Neural crest cell (in vitro differentiated cells): ENCODE results near the gene ENSA. TPM values are rescaled to one million over a fixed set of nuclear protein-coding genes. Genes with fewer than 3 reads are reported as not detected.
A peak's percentile ranks its signal among the peaks of the same experiment; 100 is the strongest.
"Not testable (repeated sequence)": the region's sequence is repeated elsewhere in the genome, so short reads cannot be mapped to it uniquely, and the experiment has no call there.

Source experiments
- DNase-seq: peaks from one replicate; pipeline ENCODE4 v3.0.0; 2021; ENCODE audit warnings: low read depth, mixed read lengths, low spot score
- H3K27ac Mint-ChIP-seq: one replicate; pipeline ENCODE4 v1.8.0; 2021; ENCODE audit warnings: mild to moderate bottlenecking, mixed read lengths; ENCODE audit not compliant: unreplicated experiment
- H3K27me3 Mint-ChIP-seq: 2 replicates; pipeline ENCODE4 v1.8.0; 2021; ENCODE audit warnings: low read depth, mild to moderate bottlenecking, mixed read lengths
- H3K36me3 Mint-ChIP-seq: 2 replicates; pipeline ENCODE4 v1.8.0; 2021; ENCODE audit warnings: low read depth, mild to moderate bottlenecking, mixed read lengths
- H3K4me1 Mint-ChIP-seq: 2 replicates; pipeline ENCODE4 v1.8.0; 2021; ENCODE audit warnings: mixed read lengths
- H3K4me3 Mint-ChIP-seq: one replicate; pipeline ENCODE4 v1.8.0; 2021; ENCODE audit warnings: mild to moderate bottlenecking, mixed read lengths
- H3K9me3 Mint-ChIP-seq: 2 replicates; pipeline ENCODE4 v1.8.0; 2021; ENCODE audit warnings: mixed read lengths
- total RNA-seq: library from RNA; stranded (reverse); gene quantifications from 2 replicates; pipeline ENCODE4 v1.2.1, GENCODE V29; 2021
- TF ChIP-seq, protein P1 (sequence below): fragments of 200-600 bp; sonication (generic); conservative IDR thresholded peaks from 2 replicates; pipeline ENCODE4 v1.5.0; 2021; ENCODE audit warnings: antibody characterized with exemption, mild to moderate bottlenecking

The ENSA gene
- total RNA-seq, 1 donor from 2014 or later, result 177 TPM

DNA sequence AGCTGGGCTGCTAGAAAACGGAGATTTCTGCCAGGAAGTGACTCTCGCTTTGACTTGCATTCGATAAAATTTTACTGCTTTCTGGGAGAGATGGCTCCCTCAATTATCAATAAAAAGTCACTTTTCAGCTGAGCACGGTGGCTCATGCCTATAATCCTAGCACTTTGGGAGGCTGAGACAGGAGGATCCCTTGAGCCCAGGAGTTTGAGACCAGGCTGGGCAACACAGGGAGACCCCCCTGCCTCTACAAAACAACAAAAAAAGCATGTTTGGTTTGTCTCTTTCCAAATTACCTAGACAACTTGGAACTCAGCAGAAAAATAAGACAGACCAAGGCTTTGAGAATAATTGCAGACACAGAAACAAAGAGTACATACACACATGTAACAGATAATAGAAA is 12.9 kb upstream of the ENSA start:
- peaks cover 7% of the 10 kb centered on the region for H3K4me1 Mint-ChIP-seq
- TF ChIP-seq, protein P1, sequence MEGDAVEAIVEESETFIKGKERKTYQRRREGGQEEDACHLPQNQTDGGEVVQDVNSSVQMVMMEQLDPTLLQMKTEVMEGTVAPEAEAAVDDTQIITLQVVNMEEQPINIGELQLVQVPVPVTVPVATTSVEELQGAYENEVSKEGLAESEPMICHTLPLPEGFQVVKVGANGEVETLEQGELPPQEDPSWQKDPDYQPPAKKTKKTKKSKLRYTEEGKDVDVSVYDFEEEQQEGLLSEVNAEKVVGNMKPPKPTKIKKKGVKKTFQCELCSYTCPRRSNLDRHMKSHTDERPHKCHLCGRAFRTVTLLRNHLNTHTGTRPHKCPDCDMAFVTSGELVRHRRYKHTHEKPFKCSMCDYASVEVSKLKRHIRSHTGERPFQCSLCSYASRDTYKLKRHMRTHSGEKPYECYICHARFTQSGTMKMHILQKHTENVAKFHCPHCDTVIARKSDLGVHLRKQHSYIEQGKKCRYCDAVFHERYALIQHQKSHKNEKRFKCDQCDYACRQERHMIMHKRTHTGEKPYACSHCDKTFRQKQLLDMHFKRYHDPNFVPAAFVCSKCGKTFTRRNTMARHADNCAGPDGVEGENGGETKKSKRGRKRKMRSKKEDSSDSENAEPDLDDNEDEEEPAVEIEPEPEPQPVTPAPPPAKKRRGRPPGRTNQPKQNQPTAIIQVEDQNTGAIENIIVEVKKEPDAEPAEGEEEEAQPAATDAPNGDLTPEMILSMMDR, result no peak
- H3K27me3 Mint-ChIP-seq, result no peaks in the 10 kb centered on the region
- no peaks in the 10 kb centered on the region for H3K36me3 Mint-ChIP-seq
- no peak overlapping the region for H3K27ac Mint-ChIP-seq
- no peak for DNase-seq
- H3K4me3 Mint-ChIP-seq, result no peak overlapping the region
- peaks cover 2% of the 10 kb centered on the region for H3K9me3 Mint-ChIP-seq

DNA sequence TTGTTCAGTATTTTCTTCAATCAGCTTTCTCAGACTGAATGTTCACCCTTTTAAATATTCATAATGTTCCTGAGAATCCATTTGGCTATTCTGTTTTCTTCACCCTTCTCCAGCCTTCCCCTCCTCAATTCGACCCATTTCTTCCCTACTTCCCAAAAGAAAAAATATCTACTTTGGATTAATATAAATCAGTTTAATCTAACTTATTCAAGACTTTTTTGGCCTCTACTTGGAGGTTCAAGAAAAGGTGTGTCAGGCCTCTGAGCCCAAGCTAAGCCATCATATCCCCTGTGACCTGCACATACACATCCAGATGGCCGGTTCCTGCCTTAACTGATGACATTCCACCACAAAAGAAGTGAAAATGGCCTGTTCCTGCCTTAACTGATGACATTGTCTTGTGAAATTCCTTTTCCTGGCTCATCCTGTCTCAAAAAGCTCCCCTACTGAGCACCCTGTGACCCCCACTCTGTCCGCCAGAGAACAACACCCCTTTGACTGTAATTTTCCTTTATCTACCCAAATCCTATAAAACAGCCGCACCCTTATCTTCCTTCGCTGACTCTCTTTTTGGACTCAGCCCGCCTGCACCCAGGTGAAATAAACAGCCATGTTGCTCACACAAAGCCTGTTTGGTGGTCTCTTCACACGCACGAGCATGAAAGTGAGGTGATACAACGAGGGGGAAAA is 11.9 kb upstream of the ENSA start:
- H3K4me3 Mint-ChIP-seq, H3K9me3 Mint-ChIP-seq, H3K36me3 Mint-ChIP-seq, H3K27me3 Mint-ChIP-seq, H3K4me1 Mint-ChIP-seq, DNase-seq: not testable (repeated sequence)
- H3K27ac Mint-ChIP-seq, result peak overlapping the region; percentile 74

DNA sequence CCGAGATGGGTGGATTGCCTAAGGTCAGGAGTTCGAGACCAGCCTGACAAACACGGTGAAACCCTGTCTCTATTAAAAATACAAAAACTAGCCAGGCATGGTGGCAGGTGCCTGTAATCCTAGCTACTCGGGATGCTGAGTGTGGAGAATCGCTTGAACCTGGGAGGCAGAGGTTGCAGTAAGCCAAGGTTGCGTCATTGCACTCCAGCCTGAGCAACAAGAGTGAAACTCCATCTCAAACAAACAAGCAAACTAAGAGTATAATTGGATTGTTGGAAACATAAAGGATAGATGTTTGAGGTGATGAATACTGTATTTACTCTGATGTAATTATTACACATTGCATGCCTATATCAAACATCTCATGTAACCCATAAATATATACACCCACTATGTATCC is 9.0 kb upstream of the ENSA start:
- H3K36me3 Mint-ChIP-seq, H3K9me3 Mint-ChIP-seq, H3K27me3 Mint-ChIP-seq, H3K4me3 Mint-ChIP-seq, DNase-seq, H3K27ac Mint-ChIP-seq: not testable (repeated sequence)
- H3K4me1 Mint-ChIP-seq, result peaks cover 20% of the 10 kb centered on the region

DNA sequence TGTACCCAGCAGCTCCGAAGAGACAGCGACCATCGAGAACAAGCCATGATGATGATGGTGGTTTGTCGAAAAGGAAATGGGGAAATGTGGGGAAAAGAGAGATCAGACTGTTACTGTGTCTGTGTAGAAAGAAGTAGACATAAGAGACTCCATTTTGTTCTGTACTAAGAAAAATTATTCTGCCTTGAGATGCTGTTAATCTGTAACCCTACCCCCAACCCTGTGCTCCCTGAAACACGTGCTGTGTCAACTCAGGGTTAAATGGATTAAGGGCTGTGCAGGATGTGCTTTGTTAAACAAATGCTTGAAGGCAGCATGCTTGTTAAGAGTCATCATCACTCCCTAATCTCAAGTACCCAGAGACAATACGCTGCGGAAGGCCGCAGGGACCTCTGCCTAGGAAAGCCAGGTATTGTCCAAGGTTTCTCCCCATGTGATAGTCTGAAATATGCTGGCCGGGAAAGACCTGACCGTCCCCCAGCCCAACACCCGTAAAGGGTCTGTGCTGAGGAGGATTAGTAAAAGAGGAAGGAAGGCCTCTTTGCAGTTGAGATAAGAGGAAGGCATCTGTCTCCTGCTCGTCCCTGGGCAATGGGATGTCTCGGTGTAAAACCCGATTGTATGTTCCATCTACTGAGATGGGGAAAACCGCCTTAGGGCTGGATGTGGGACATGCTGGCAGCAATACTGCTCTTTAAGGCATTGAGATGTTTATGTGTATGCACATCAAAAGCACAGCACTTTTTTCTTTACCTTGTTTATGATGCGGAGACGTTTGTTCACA is 5.6 kb upstream of the ENSA start:
- not testable (repeated sequence) for H3K27ac Mint-ChIP-seq, H3K4me3 Mint-ChIP-seq

DNA sequence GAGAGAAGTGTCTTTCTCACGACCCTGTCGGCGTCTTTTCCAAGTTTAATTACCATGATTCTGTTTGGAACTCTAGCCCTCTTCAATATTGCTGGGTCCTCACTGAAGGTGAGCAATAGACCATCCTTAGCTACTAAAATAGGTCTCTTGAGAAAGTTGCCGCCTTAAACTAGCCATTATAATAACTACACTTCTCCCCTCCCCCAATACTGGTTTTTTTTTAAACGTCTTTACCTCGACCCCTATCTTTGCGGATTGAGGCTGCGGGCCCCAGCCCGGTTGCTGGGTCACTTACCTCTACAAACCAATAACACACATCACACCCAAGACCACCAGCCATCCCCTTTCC is 672 bp downstream of the ENSA start:
- TF ChIP-seq, protein P1, result no peak
- no peak overlapping the region for H3K4me3 Mint-ChIP-seq
- no peak for DNase-seq
- H3K27ac Mint-ChIP-seq, result no peak overlapping the region
- H3K9me3 Mint-ChIP-seq, result no peaks in the 10 kb centered on the region
- peaks cover 4% of the 10 kb centered on the region for H3K36me3 Mint-ChIP-seq
- H3K27me3 Mint-ChIP-seq, result no peaks in the 10 kb centered on the region
- peaks cover 3% of the 10 kb centered on the region for H3K4me1 Mint-ChIP-seq

More for the DNA sequence above, 5.6 kb upstream of the ENSA start:
- H3K36me3 Mint-ChIP-seq, DNase-seq, H3K27me3 Mint-ChIP-seq, H3K9me3 Mint-ChIP-seq: not testable (repeated sequence)
- H3K4me1 Mint-ChIP-seq, result peaks cover 16% of the 10 kb centered on the region

DNA sequence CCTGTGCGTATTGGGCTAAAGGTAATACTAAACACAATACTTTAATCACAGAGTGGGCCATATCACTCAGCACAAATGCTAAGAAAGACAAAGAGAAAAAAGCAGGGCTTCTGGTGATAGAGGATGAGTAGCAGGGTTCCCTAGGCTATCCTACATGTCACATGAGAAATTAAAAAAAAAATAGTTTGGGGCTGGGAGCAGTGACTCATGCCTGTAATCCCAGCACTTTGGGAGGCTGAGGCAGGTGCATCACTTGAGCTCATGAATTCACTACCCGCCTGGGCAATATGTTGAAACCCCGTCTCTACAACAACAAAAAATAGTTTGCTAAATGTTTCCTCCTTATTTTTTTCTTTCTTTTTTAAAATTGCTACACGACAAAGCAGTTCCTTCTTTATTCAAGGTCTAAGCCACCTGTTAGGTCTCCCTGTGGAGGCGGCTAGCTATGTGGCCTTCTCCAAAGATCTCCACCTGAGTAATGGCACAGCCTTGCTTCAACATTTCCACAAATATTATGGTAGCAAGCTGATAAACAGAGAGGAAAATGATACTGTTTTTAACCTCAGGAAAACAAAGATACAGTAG is 1.5 kb downstream of the ENSA start:
- Mint-ChIP-seq H3K9me3 (no peaks in the 10 kb centered on the region), H3K27me3 (no peaks in the 10 kb centered on the region), H3K27ac (no peak overlapping the region), H3K36me3 (peaks cover 4% of the 10 kb centered on the region), H3K4me1 (peaks cover 3% of the 10 kb centered on the region), H3K4me3 (no peak overlapping the region)
- DNase-seq, result no peak
- TF ChIP-seq, protein P1, result no peak

DNA sequence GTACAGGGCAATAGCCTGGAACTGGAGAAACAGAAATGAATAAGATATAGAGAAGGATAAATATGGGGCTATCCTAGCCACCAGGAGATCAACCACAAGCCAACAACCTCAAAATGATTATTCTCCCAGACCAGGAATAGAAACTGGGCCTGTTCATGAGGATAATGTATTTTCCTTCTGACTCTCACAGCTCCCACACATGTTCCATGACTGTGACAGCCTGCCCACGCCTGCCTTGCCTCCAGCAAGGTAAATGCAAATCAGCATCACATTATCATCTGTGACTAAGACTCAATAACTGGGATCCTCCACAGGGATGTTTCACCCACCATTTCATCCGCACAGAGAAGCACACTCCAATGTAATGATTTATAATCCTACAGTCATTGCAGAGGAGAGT is 3.3 kb downstream of the ENSA start:
- H3K27ac Mint-ChIP-seq, result no peak overlapping the region
- no peak for DNase-seq
- TF ChIP-seq, protein P1, result no peak
- H3K27me3 Mint-ChIP-seq, result no peaks in the 10 kb centered on the region
- H3K4me1 Mint-ChIP-seq, result peaks cover 7% of the 10 kb centered on the region
- H3K36me3 Mint-ChIP-seq, result peaks cover 4% of the 10 kb centered on the region
- no peaks in the 10 kb centered on the region for H3K9me3 Mint-ChIP-seq
- peak overlapping the region; percentile 43 for H3K4me3 Mint-ChIP-seq

DNA sequence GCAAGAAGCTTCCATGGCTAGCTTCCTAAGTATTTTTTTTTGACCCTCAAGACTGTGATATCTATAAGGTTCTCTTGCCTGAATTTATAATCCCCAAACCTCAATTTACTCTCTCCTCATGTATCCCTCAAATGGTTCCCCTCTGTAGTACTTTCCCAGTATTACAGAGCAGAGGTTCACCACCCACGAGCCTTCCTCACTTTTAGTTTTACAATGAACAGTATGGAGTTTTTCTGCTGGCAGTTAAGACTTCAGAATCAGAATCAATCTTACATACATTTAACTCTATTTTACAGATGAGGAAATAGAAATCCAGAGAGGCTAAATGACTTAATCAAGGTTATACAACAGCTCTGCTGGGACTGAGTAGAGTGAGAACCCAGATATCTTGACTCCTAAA is 4.9 kb downstream of the ENSA start:
- H3K4me3 Mint-ChIP-seq, result peak overlapping the region; percentile 41
- DNase-seq, H3K27ac Mint-ChIP-seq, H3K9me3 Mint-ChIP-seq, H3K4me1 Mint-ChIP-seq, H3K27me3 Mint-ChIP-seq, H3K36me3 Mint-ChIP-seq: not testable (repeated sequence)

DNA sequence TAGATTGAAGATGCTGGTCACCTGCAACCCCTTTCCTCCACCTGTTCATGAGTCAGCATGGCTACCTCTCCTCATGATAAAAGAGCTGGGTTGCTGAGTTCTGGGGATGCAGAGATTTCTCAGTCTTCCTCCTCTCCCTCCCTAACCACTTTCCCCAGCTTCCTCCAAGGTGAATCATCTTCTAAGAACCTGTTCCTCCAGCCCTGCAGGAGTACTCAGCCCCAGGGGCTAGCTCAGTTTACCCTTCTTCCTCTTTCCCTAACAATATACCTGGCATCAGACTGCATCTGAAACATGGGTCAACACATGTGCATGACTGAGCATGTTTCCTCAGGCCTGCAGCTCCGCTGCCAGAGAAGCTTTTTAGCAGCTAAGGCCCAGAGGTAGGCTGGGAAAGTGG is 5.3 kb downstream of the ENSA start:
- not testable (repeated sequence) for DNase-seq, H3K4me1 Mint-ChIP-seq, H3K9me3 Mint-ChIP-seq, H3K36me3 Mint-ChIP-seq, H3K27ac Mint-ChIP-seq, H3K4me3 Mint-ChIP-seq, H3K27me3 Mint-ChIP-seq
